DMS 273 treated with DMSO at 0.1 percent for 48 hours (cell line): ENCODE measurements around the gene SLC30A9.

Experiments
- DNase-seq: peaks from one replicate; lab custom pipeline; 2025; lab: John Stamatoyannopoulos, UW

Gene SLC30A9

GRCh38 chr4:41999321-41999720 is 9.0 kb downstream of the SLC30A9 start:
- DNase-seq: no peak

GRCh38 chr4:42008011-42008786 is 17.9 kb downstream of the SLC30A9 start:
- no peak for DNase-seq

- DNase-seq: no peak
These were observed 25.1 kb downstream of the SLC30A9 start for GRCh38 chr4:42015438-42015837.

GRCh38 chr4:42018451-42018850 is 28.1 kb downstream of the SLC30A9 start:
- DNase-seq: no peak

GRCh38 chr4:42048394-42048793 is 58.1 kb downstream of the SLC30A9 start:
- no peak for DNase-seq

- DNase-seq: no peak
These were observed 60.4 kb downstream of the SLC30A9 start for GRCh38 chr4:42050516-42051249.

- DNase-seq: no peak
These were observed 76.1 kb downstream of the SLC30A9 start for GRCh38 chr4:42066402-42066801.

GRCh38 chr4:42067264-42067663 is 76.9 kb downstream of the SLC30A9 start:
- DNase-seq: no peak

GRCh38 chr4:42070463-42070862 is 80.1 kb downstream of the SLC30A9 start:
- DNase-seq: no peak

GRCh38 chr4:42074294-42074693 is 84.0 kb downstream of the SLC30A9 start:
- DNase-seq: no peak

GRCh38 chr4:42078184-42078801 is 88.0 kb downstream of the SLC30A9 start:
- DNase-seq: no peak

- DNase-seq: no peak
These were observed 90.0 kb downstream of the SLC30A9 start for GRCh38 chr4:42080306-42080705.

- no peak for DNase-seq
These were observed 93.5 kb downstream of the SLC30A9 start for GRCh38 chr4:42083816-42084215.

GRCh38 chr4:42088386-42088785 is 98.1 kb downstream of the SLC30A9 start:
- no peak for DNase-seq

- DNase-seq: no peak
These were observed 111.2 kb downstream of the SLC30A9 start for GRCh38 chr4:42101446-42101975.

- no peak for DNase-seq
These were observed 114.2 kb downstream of the SLC30A9 start for GRCh38 chr4:42104521-42104920.

GRCh38 chr4:42112846-42113245 is 122.5 kb downstream of the SLC30A9 start:
- no peak for DNase-seq

GRCh38 chr4:42119886-42120285 is 129.6 kb downstream of the SLC30A9 start:
- no peak for DNase-seq

- no peak for DNase-seq
These were observed 131.9 kb downstream of the SLC30A9 start for GRCh38 chr4:42122237-42122636.

- no peak for DNase-seq
These were observed 132.8 kb downstream of the SLC30A9 start for GRCh38 chr4:42123071-42123644.

GRCh38 chr4:42132099-42132498 is 141.8 kb downstream of the SLC30A9 start:
- DNase-seq: no peak

GRCh38 chr4:42133006-42133405 is 142.7 kb downstream of the SLC30A9 start:
- no peak for DNase-seq
